GM23338 (cell line): ENCODE measurements around the gene RBP2. TPM values are rescaled to one million over a fixed set of nuclear protein-coding genes. Genes with fewer than 3 reads are reported as not detected.

Source experiments
- ATAC-seq: fragments of 200-7000 bp; cut with Tn5 transposase; 3 replicates; pipeline ENCODE4 v1.9.1; 2020
- DNase-seq: peaks from one replicate; pipeline ENCODE4 v3.0.0-alpha.2; 2015; ENCODE audit warnings: low spot score
- H2AFZ ChIP-seq: fragments of 200-600 bp; sonication (generic); 2 replicates; pipeline ENCODE4 v1.8.0; 2016; ENCODE audit warnings: antibody characterized with exemption, mild to moderate bottlenecking, moderate library complexity
- H3F3A ChIP-seq: fragments of 200-600 bp; sonication (generic); replicated peaks from 2 replicates; pipeline ENCODE4 v1.8.0; 2017; ENCODE audit warnings: antibody characterized with exemption, mixed run types, low read depth
- H3K27ac ChIP-seq: fragments of 200-600 bp; sonication (generic); 2 replicates; pipeline ENCODE4 v1.6.1; 2016; ENCODE audit warnings: low read depth
- H3K27me3 ChIP-seq: fragments of 200-600 bp; sonication (generic); 2 replicates; pipeline ENCODE4 v1.8.0; 2016; ENCODE audit warnings: mild to moderate bottlenecking, mixed run types, moderate library complexity; ENCODE audit not compliant: insufficient read depth
- H3K36me3 ChIP-seq: fragments of 200-600 bp; sonication (generic); 2 replicates; pipeline ENCODE4 v1.8.0; 2016; ENCODE audit warnings: mild to moderate bottlenecking; ENCODE audit not compliant: insufficient read depth
- H3K4me1 ChIP-seq: fragments of 200-600 bp; sonication (generic); 2 replicates; pipeline ENCODE4 v1.8.0; 2016; ENCODE audit warnings: mild to moderate bottlenecking, moderate library complexity; ENCODE audit not compliant: insufficient read depth
- H3K4me2 ChIP-seq: fragments of 200-600 bp; sonication (generic); 2 replicates; pipeline ENCODE4 v1.7.1; 2017; ENCODE audit warnings: mixed run types
- H3K4me3 ChIP-seq: fragments of 200-600 bp; sonication (generic); 2 replicates; pipeline ENCODE4 v1.6.1; 2016; ENCODE audit warnings: mixed run types
- H3K79me2 ChIP-seq: fragments of 200-600 bp; sonication (generic); replicated peaks from 2 replicates; pipeline ENCODE4 v1.8.0; 2017; ENCODE audit warnings: mild to moderate bottlenecking; ENCODE audit not compliant: insufficient read depth
- H3K9me2 ChIP-seq: fragments of 200-600 bp; sonication (generic); 2 replicates; pipeline ENCODE4 v1.8.0; 2017; ENCODE audit not compliant: insufficient read depth
- H4K20me1 ChIP-seq: fragments of 200-600 bp; sonication (generic); replicated peaks from 2 replicates; pipeline ENCODE4 v1.8.0; 2017; ENCODE audit warnings: mild to moderate bottlenecking; ENCODE audit not compliant: insufficient read depth
- H3K27ac Mint-ChIP-seq: 2 replicates; pipeline ENCODE4 v1.8.0; 2020; ENCODE audit warnings: inconsistent platforms, mild to moderate bottlenecking, moderate library complexity, mixed read lengths
- H3K27me3 Mint-ChIP-seq: 3 replicates; pipeline ENCODE4 v1.8.0; 2022; ENCODE audit warnings: low read depth, mild to moderate bottlenecking, moderate library complexity, mixed read lengths, inconsistent platforms; ENCODE audit not compliant: insufficient read depth, poor library complexity
- H3K36me3 Mint-ChIP-seq: 3 replicates; pipeline ENCODE4 v1.8.0; 2021; ENCODE audit warnings: low read depth, mild to moderate bottlenecking, inconsistent platforms, moderate library complexity, mixed read lengths
- H3K4me1 Mint-ChIP-seq: 3 replicates; pipeline ENCODE4 v1.8.0; 2020; ENCODE audit warnings: mild to moderate bottlenecking, inconsistent platforms, mixed read lengths
- H3K4me3 Mint-ChIP-seq: 3 replicates; pipeline ENCODE4 v1.8.0; 2021; ENCODE audit warnings: moderate library complexity, mild to moderate bottlenecking, inconsistent platforms, mixed read lengths
- H3K9me3 Mint-ChIP-seq: 3 replicates; pipeline ENCODE4 v1.8.0; 2020; ENCODE audit warnings: moderate library complexity, mild to moderate bottlenecking, inconsistent platforms, mixed read lengths
- EZH2 ChIP-seq: fragments of 200-600 bp; sonication (generic); IDR thresholded peaks from one replicate; pipeline ENCODE4 v1.8.0; 2017; ENCODE audit warnings: antibody characterized with exemption, mild to moderate bottlenecking, low read depth; ENCODE audit not compliant: unreplicated experiment
- EZH2phosphoT487 ChIP-seq: fragments of 200-600 bp; sonication (generic); IDR thresholded peaks from one replicate; pipeline ENCODE4 v1.8.1; 2018; ENCODE audit warnings: antibody characterized with exemption; ENCODE audit not compliant: unreplicated experiment
- NANOG ChIP-seq: IDR thresholded peaks from 2 replicates; pipeline ENCODE4 v1.6.1; 2016; ENCODE audit warnings: antibody characterized with exemption, borderline replicate concordance
- POLR2AphosphoS5 ChIP-seq: IDR thresholded peaks from 2 replicates; pipeline ENCODE4 v1.6.1; 2016; ENCODE audit warnings: antibody characterized with exemption, low read depth
- ZNF114 ChIP-seq: fragments of 250-450 bp; sonication (Bioruptor Pico); IDR thresholded peaks from 2 replicates; pipeline ENCODE4 v1.5.0; 2020; ENCODE audit warnings: mild to moderate bottlenecking, moderate library complexity
- ZNF331 ChIP-seq: fragments of 250-450 bp; sonication (Bioruptor Pico); IDR thresholded peaks from 2 replicates; pipeline ENCODE4 v1.5.0; 2020; ENCODE audit warnings: low read depth, mild to moderate bottlenecking, moderate library complexity
- polyA plus RNA-seq: library from polyadenylated mRNA; unstranded; fragments of >200 nt; fragmentation: Nextera tagmentation; extraction: Ambion mirVana; gene quantifications from 2 replicates; pipeline ENCODE4 v1.2.1, GENCODE V29; 2016
- total RNA-seq: library from RNA; depleted of rRNA; stranded (reverse); fragments of >200 nt; shearing (Covaris generic); gene quantifications from 2 replicates; pipeline ENCODE4 v1.2.3, GENCODE V29; 2014
- TF ChIP-seq, protein P1 (sequence below): fragments of 250-450 bp; sonication (Bioruptor Pico); IDR thresholded peaks from 2 replicates; pipeline ENCODE4 v1.5.0; 2020; ENCODE audit warnings: mild to moderate bottlenecking, moderate library complexity
- TF ChIP-seq, protein P2 (sequence below): IDR thresholded peaks from one replicate; pipeline ENCODE4 v1.6.1; 2018; ENCODE audit warnings: antibody characterized with exemption; ENCODE audit not compliant: unreplicated experiment

The RBP2 gene
- total and polyA plus RNA-seq, 2 experiments from 2014 or later, result not detected

DNA sequence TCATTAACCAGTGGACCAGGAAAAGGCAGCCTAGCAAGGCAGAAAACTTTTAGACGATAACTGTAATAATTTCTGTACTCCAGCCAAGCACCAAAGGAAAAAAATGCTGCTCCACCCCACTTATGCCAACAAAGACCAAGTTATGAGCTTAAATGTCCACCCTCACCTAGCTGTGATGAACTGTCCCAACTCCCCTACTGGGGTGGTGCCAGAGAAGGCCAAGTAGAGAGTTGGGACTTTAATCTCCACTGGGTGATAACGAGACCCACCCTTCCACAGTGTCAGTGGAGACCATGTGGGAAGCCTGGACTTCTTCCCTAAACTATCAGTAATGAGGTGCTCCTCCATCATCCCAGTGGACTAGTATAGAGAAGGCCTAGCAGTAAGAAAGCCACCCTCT is 53.1 kb downstream of the RBP2 start:
- Histone ChIP-seq H3K4me2 (no peak overlapping the region), H3K4me3 (no peak overlapping the region), H3K27ac (no peak overlapping the region), H3K4me1 (no peaks in the 10 kb centered on the region), H3K79me2 (no peaks in the 10 kb centered on the region), H3F3A (no peaks in the 10 kb centered on the region), H3K9me2 (no peaks in the 10 kb centered on the region), H3K36me3 (no peaks in the 10 kb centered on the region), H2AFZ (no peak overlapping the region), H3K27me3 (no peaks in the 10 kb centered on the region), H4K20me1 (no peaks in the 10 kb centered on the region)
- TF ChIP-seq ZNF114 (CRISPR knock-in tag) (no peak), ZNF331 (CRISPR knock-in tag) (no peak), POLR2AphosphoS5 (no peak), EZH2 (no peak), EZH2phosphoT487 (no peak), NANOG (no peak)
- TF ChIP-seq, protein P1, sequence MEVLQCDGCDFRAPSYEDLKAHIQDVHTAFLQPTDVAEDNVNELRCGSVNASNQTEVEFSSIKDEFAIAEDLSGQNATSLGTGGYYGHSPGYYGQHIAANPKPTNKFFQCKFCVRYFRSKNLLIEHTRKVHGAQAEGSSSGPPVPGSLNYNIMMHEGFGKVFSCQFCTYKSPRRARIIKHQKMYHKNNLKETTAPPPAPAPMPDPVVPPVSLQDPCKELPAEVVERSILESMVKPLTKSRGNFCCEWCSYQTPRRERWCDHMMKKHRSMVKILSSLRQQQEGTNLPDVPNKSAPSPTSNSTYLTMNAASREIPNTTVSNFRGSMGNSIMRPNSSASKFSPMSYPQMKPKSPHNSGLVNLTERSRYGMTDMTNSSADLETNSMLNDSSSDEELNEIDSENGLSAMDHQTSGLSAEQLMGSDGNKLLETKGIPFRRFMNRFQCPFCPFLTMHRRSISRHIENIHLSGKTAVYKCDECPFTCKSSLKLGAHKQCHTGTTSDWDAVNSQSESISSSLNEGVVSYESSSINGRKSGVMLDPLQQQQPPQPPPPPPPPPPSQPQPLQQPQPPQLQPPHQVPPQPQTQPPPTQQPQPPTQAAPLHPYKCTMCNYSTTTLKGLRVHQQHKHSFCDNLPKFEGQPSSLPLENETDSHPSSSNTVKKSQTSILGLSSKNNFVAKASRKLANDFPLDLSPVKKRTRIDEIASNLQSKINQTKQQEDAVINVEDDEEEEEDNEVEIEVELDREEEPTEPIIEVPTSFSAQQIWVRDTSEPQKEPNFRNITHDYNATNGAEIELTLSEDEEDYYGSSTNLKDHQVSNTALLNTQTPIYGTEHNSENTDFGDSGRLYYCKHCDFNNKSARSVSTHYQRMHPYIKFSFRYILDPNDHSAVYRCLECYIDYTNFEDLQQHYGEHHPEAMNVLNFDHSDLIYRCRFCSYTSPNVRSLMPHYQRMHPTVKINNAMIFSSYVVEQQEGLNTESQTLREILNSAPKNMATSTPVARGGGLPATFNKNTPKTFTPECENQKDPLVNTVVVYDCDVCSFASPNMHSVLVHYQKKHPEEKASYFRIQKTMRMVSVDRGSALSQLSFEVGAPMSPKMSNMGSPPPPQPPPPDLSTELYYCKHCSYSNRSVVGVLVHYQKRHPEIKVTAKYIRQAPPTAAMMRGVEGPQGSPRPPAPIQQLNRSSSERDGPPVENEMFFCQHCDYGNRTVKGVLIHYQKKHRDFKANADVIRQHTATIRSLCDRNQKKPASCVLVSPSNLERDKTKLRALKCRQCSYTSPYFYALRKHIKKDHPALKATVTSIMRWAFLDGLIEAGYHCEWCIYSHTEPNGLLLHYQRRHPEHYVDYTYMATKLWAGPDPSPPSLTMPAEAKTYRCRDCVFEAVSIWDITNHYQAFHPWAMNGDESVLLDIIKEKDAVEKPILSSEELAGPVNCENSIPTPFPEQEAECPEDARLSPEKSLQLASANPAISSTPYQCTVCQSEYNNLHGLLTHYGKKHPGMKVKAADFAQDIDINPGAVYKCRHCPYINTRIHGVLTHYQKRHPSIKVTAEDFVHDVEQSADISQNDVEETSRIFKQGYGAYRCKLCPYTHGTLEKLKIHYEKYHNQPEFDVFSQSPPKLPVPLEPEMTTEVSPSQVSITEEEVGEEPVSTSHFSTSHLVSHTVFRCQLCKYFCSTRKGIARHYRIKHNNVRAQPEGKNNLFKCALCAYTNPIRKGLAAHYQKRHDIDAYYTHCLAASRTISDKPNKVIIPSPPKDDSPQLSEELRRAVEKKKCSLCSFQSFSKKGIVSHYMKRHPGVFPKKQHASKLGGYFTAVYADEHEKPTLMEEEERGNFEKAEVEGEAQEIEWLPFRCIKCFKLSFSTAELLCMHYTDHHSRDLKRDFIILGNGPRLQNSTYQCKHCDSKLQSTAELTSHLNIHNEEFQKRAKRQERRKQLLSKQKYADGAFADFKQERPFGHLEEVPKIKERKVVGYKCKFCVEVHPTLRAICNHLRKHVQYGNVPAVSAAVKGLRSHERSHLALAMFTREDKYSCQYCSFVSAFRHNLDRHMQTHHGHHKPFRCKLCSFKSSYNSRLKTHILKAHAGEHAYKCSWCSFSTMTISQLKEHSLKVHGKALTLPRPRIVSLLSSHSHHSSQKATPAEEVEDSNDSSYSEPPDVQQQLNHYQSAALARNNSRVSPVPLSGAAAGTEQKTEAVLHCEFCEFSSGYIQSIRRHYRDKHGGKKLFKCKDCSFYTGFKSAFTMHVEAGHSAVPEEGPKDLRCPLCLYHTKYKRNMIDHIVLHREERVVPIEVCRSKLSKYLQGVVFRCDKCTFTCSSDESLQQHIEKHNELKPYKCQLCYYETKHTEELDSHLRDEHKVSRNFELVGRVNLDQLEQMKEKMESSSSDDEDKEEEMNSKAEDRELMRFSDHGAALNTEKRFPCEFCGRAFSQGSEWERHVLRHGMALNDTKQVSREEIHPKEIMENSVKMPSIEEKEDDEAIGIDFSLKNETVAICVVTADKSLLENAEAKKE (CRISPR knock-in tag), result no peak
- TF ChIP-seq, protein P2, sequence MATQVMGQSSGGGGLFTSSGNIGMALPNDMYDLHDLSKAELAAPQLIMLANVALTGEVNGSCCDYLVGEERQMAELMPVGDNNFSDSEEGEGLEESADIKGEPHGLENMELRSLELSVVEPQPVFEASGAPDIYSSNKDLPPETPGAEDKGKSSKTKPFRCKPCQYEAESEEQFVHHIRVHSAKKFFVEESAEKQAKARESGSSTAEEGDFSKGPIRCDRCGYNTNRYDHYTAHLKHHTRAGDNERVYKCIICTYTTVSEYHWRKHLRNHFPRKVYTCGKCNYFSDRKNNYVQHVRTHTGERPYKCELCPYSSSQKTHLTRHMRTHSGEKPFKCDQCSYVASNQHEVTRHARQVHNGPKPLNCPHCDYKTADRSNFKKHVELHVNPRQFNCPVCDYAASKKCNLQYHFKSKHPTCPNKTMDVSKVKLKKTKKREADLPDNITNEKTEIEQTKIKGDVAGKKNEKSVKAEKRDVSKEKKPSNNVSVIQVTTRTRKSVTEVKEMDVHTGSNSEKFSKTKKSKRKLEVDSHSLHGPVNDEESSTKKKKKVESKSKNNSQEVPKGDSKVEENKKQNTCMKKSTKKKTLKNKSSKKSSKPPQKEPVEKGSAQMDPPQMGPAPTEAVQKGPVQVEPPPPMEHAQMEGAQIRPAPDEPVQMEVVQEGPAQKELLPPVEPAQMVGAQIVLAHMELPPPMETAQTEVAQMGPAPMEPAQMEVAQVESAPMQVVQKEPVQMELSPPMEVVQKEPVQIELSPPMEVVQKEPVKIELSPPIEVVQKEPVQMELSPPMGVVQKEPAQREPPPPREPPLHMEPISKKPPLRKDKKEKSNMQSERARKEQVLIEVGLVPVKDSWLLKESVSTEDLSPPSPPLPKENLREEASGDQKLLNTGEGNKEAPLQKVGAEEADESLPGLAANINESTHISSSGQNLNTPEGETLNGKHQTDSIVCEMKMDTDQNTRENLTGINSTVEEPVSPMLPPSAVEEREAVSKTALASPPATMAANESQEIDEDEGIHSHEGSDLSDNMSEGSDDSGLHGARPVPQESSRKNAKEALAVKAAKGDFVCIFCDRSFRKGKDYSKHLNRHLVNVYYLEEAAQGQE, result no peak
- H3K27ac Mint-ChIP-seq, result no peak overlapping the region
- no peaks in the 10 kb centered on the region for H3K36me3 Mint-ChIP-seq
- no peaks in the 10 kb centered on the region for H3K4me1 Mint-ChIP-seq
- ATAC-seq (no peak), DNase-seq (no peak)
- no peaks in the 10 kb centered on the region for H3K9me3 Mint-ChIP-seq
- no peak overlapping the region for H3K4me3 Mint-ChIP-seq
- H3K27me3 Mint-ChIP-seq, result peaks cover 4% of the 10 kb centered on the region
